Hepatocyte (in vitro differentiated cells): ENCODE results near the gene CDK10.

ENCODE experiments used
- CTCF ChIP-seq: fragments of 200-600 bp; sonication (generic); IDR thresholded peaks from 2 replicates; pipeline ENCODE4 v1.5.1; 2016; ENCODE audit warnings: antibody characterized with exemption, mild to moderate bottlenecking; ENCODE audit not compliant: poor library complexity
- EZH2 ChIP-seq: fragments of 200-600 bp; sonication (generic); IDR thresholded peaks from 2 replicates; pipeline ENCODE4 v1.6.1; 2016; ENCODE audit warnings: antibody characterized with exemption, mild to moderate bottlenecking, borderline replicate concordance

DNA sequence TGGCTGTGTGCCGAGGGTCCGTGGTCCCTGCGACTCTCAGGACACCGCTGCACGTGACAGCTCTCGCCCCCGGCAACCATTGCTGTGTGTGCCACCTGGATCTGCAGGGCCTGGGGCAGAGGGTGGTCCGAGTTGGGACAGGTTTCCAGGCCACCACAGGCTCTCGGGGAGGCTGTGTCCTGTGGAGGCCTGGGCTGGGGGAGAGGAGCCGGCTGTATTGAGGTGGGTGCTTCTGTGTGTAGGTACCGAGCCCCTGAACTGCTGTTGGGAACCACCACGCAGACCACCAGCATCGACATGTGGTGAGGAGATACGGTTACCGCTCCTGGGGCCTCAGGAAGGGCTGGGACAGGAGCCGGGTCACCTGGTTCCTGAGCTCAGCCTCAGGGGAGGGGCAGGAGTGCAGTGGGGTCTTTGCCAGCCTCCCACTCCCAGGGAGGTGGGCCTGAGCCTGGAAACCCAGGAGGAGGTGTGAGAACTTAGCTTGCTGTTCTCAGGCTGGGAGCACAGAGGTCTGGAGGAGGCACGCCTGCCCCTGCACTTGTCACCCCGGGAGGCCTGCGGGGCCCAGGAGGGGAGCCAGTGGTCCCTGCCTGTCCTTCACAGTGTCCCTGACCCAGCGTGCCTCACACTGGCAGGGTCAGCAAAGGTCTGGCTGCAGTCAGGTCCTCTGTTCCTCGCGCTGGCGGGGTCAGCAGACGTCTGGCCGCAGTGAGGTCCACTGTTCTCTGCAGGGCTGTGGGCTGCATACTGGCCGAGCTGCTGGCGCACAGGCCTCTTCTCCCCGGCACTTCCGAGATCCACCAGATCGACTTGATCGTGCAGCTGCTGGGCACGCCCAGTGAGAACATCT is 7.7 kb downstream of the CDK10 start:
- TF ChIP-seq CTCF (no peak), EZH2 (no peak)
